HepG2 (cell line): ENCODE measurements around the gene CRNKL1. TPM values are rescaled to one million over a fixed set of nuclear protein-coding genes. Genes with fewer than 3 reads are reported as not detected.
A peak's percentile ranks its signal among the peaks of the same experiment; 100 is the strongest.

ENCODE experiments used
- ATRX ChIP-seq: sonication (generic); formaldehyde crosslinking; IDR thresholded peaks from 2 replicates; pipeline ENCODE4 v1.4.0; 2020; ENCODE audit warnings: missing genetic modification reagents, borderline replicate concordance
- DPF2 ChIP-seq: sonication (generic); formaldehyde crosslinking; IDR thresholded peaks from 2 replicates; pipeline ENCODE4 v1.4.0; 2020; ENCODE audit warnings: mild to moderate bottlenecking, low read depth, missing genetic modification reagents, borderline replicate concordance
- ELK4 ChIP-seq: sonication (generic); formaldehyde crosslinking; IDR thresholded peaks from 2 replicates; pipeline ENCODE4 v1.9.0; 2021; ENCODE audit warnings: missing genetic modification reagents, borderline replicate concordance
- GPBP1L1 ChIP-seq: sonication (generic); formaldehyde crosslinking; IDR thresholded peaks from 2 replicates; pipeline ENCODE4 v1.5.0; 2020; ENCODE audit warnings: mild to moderate bottlenecking, missing genetic modification reagents
- KDM2A ChIP-seq: sonication (generic); formaldehyde crosslinking; IDR thresholded peaks from 2 replicates; pipeline ENCODE4 v1.4.0; 2020; ENCODE audit warnings: low read depth, missing genetic modification reagents, borderline replicate concordance
- KLF12 ChIP-seq: sonication (generic); formaldehyde crosslinking; IDR thresholded peaks from 2 replicates; pipeline ENCODE4 v1.4.0; 2020; ENCODE audit warnings: missing genetic modification reagents, borderline replicate concordance
- MTF1 ChIP-seq: sonication (generic); formaldehyde crosslinking; IDR thresholded peaks from 2 replicates; pipeline ENCODE4 v1.5.0; 2020; ENCODE audit warnings: missing genetic modification reagents
- RCOR2 ChIP-seq: IDR thresholded peaks from 2 replicates; pipeline ENCODE4 v1.6.1; 2016; ENCODE audit warnings: missing biosample characterization, missing genetic modification reagents
- SOX5 ChIP-seq: IDR thresholded peaks from 2 replicates; pipeline ENCODE4 v1.6.1; 2016; ENCODE audit warnings: borderline replicate concordance
- TBX2 ChIP-seq: sonication (generic); formaldehyde crosslinking; IDR thresholded peaks from 2 replicates; pipeline ENCODE4 v1.5.0; 2020; ENCODE audit warnings: missing genetic modification reagents, mild to moderate bottlenecking, borderline replicate concordance
- TFDP1 ChIP-seq: IDR thresholded peaks from 2 replicates; pipeline ENCODE4 v1.6.1; 2016; ENCODE audit warnings: missing compliant biosample characterization, missing genetic modification reagents, borderline replicate concordance
- U2AF2 ChIP-seq: fragments of 200-400 bp; formaldehyde crosslinking; IDR thresholded peaks from 2 replicates; pipeline ENCODE4 v1.6.1; 2017; ENCODE audit warnings: low read depth, mild to moderate bottlenecking, low read length
- WIZ ChIP-seq: sonication (generic); formaldehyde crosslinking; IDR thresholded peaks from 2 replicates; pipeline ENCODE4 v1.5.1; 2020; ENCODE audit warnings: mild to moderate bottlenecking, missing genetic modification reagents
- ZHX2 ChIP-seq, 2 experiments: sonication (generic) in 1 of 2; formaldehyde crosslinking in 1 of 2; IDR thresholded peaks; 2 replicates each; pipeline versions ENCODE4 v1.6.1 to v1.9.0; 2014 to 2022; ENCODE audit warnings: antibody characterized with exemption in 1 of 2, borderline replicate concordance in 1 of 2, inconsistent platforms in 1 of 2, low read depth in 1 of 2, missing genetic modification reagents in 1 of 2
- ZNF331 ChIP-seq: sonication (generic); formaldehyde crosslinking; IDR thresholded peaks from 2 replicates; pipeline ENCODE4 v1.4.0; 2020; ENCODE audit warnings: missing genetic modification reagents
- ZNF460 ChIP-seq: sonication (generic); formaldehyde crosslinking; IDR thresholded peaks from 2 replicates; pipeline ENCODE4 v1.5.1; 2020; ENCODE audit warnings: missing genetic modification reagents, mild to moderate bottlenecking, borderline replicate concordance
- ZNF83 ChIP-seq: sonication (generic); formaldehyde crosslinking; IDR thresholded peaks from 2 replicates; pipeline ENCODE4 v1.4.0; 2020; ENCODE audit warnings: missing genetic modification reagents, mild to moderate bottlenecking, borderline replicate concordance
- ZNF850 ChIP-seq: sonication (generic); formaldehyde crosslinking; conservative IDR thresholded peaks from 2 replicates; pipeline ENCODE4 v1.9.0; 2021; ENCODE audit warnings: mild to moderate bottlenecking, missing genetic modification reagents
- ZZZ3 ChIP-seq: sonication (generic); formaldehyde crosslinking; IDR thresholded peaks from 2 replicates; pipeline ENCODE4 v1.4.0; 2020; ENCODE audit warnings: missing genetic modification reagents, mild to moderate bottlenecking, borderline replicate concordance
- polyA plus RNA-seq, 8 experiments: library from polyadenylated mRNA; depleted of rRNA in 3 of 8; stranded (reverse) in 7 of 8; unstranded in 1 of 8; fragments of >200 nt; fragmentation: Illumina TruSeq in 4 of 8; extraction: Trizol in 4 of 8; gene quantifications; 2 replicates each; pipeline versions ENCODE4 v1.2.1 to v1.2.3, GENCODE V29; 2011 to 2016; ENCODE audit warnings: low read depth in 4 of 8, missing spikeins in 1 of 8, mixed read lengths in 1 of 8; ENCODE audit not compliant: insufficient read depth in 1 of 8
- total RNA-seq, 5 experiments: library from RNA; depleted of rRNA; stranded (reverse); fragments of >200 nt; fragmentation: Illumina TruSeq; extraction: Trizol; gene quantifications; 2 replicates each; pipeline ENCODE4 v1.2.3, GENCODE V29; 2016; ENCODE audit warnings: low read depth in 1 of 5

CRNKL1 gene
- total and polyA plus RNA-seq, 2 of the 13 experiments (the other 11 are each of a cell fraction or from before 2014, with no cell fraction given): 12.3 to 64.5 TPM

- TF ChIP-seq ZNF460 (CRISPR knock-in tag): no peak
- TF ChIP-seq ZNF331 (CRISPR knock-in tag): peak; percentile 97; the same call in 1 of the 2 replicates
- no peak for TF ChIP-seq WIZ (CRISPR knock-in tag)
- no peak for TF ChIP-seq ZZZ3 (CRISPR knock-in tag)
- TF ChIP-seq TBX2 (CRISPR knock-in tag): peak; percentile 52; the same call in 1 of the 2 replicates
- no peak for TF ChIP-seq MTF1 (CRISPR knock-in tag)
- no peak for TF ChIP-seq KLF12 (CRISPR knock-in tag)
- TF ChIP-seq U2AF2: no peak
- TF ChIP-seq ZNF83 (CRISPR knock-in tag): no peak
- TF ChIP-seq TFDP1 (CRISPR knock-in tag): no peak
- TF ChIP-seq ATRX (CRISPR knock-in tag): no peak
- no peak for TF ChIP-seq ZHX2 (IDR thresholded peaks at IDR 0.05; ENCODE audit: low read depth)
- TF ChIP-seq ZHX2 (CRISPR knock-in tag; IDR thresholded peaks at IDR 0.05; ENCODE audit: borderline replicate concordance): no peak
- 0 out of 2 replicates have a peak, but pooled peaks have one; percentile 45 for TF ChIP-seq RCOR2 (CRISPR knock-in tag)
- TF ChIP-seq SOX5: peak; percentile 95
- no peak for TF ChIP-seq KDM2A (CRISPR knock-in tag)
- no peak for TF ChIP-seq ELK4
- TF ChIP-seq ZNF850 (CRISPR knock-in tag): no peak
- peak; percentile 85; the same call in 1 of the 2 replicates for TF ChIP-seq DPF2
- TF ChIP-seq GPBP1L1: no peak
Measured at GRCh38 chr20:20010639-20011500, 41.4 kb downstream of the CRNKL1 start (continued).
